SKM-1 (cell line): Measurements from ENCODE around the gene ITGAV.

Source experiments
- DNase-seq: peaks from one replicate; lab custom pipeline; 2025; ENCODE audit not compliant: unreplicated experiment; lab: John Stamatoyannopoulos, UW

The ITGAV gene

GRCh38 chr2:186611526-186611925 lies 21.7 kb downstream of the ITGAV start:
- no peak for DNase-seq

GRCh38 chr2:186612026-186612425 lies 22.2 kb downstream of the ITGAV start:
- DNase-seq: no peak

GRCh38 chr2:186612555-186613440 lies 22.9 kb downstream of the ITGAV start:
- DNase-seq: no peak

GRCh38 chr2:186614373-186614772 lies 24.5 kb downstream of the ITGAV start:
- DNase-seq: no peak

GRCh38 chr2:186617148-186617547 lies 27.3 kb downstream of the ITGAV start:
- DNase-seq: no peak

- DNase-seq: no peak
Measured at GRCh38 chr2:186617771-186618170, 27.9 kb downstream of the ITGAV start.

- DNase-seq: no peak
Measured at GRCh38 chr2:186618696-186619095, 28.8 kb downstream of the ITGAV start.

GRCh38 chr2:186623084-186623483 lies 33.2 kb downstream of the ITGAV start:
- DNase-seq: no peak

GRCh38 chr2:186624276-186624675 lies 34.4 kb downstream of the ITGAV start:
- DNase-seq: no peak

- DNase-seq: no peak
Measured at GRCh38 chr2:186629250-186629996, 39.6 kb downstream of the ITGAV start.

- DNase-seq: no peak
Measured at GRCh38 chr2:186632417-186632816, 42.6 kb downstream of the ITGAV start.

- DNase-seq: no peak
Measured at GRCh38 chr2:186634701-186635100, 44.8 kb downstream of the ITGAV start.

GRCh38 chr2:186636800-186637496 lies 47.1 kb downstream of the ITGAV start:
- no peak for DNase-seq

GRCh38 chr2:186637497-186637800 lies 47.6 kb downstream of the ITGAV start:
- no peak for DNase-seq

GRCh38 chr2:186639939-186640338 lies 50.1 kb downstream of the ITGAV start:
- DNase-seq: no peak

GRCh38 chr2:186641132-186641806 lies 51.4 kb downstream of the ITGAV start:
- no peak for DNase-seq

GRCh38 chr2:186641807-186642321 lies 52.0 kb downstream of the ITGAV start:
- DNase-seq: peak; percentile 25

GRCh38 chr2:186644791-186645190 lies 54.9 kb downstream of the ITGAV start:
- no peak for DNase-seq

GRCh38 chr2:186645999-186646398 lies 56.1 kb downstream of the ITGAV start:
- DNase-seq: no peak

- DNase-seq: no peak
Measured at GRCh38 chr2:186648130-186648529, 58.3 kb downstream of the ITGAV start.

- DNase-seq: no peak
Measured at GRCh38 chr2:186653511-186653910, 63.7 kb downstream of the ITGAV start.
